ENCODE results near the gene SAMD14. TPM values are rescaled to one million over a fixed set of nuclear protein-coding genes. Genes with fewer than 3 reads are reported as not detected.

The SAMD14 gene
- total and polyA plus RNA-seq, 4 donors: 13.2 to 91.6 (median 47.0) TPM

DNA sequence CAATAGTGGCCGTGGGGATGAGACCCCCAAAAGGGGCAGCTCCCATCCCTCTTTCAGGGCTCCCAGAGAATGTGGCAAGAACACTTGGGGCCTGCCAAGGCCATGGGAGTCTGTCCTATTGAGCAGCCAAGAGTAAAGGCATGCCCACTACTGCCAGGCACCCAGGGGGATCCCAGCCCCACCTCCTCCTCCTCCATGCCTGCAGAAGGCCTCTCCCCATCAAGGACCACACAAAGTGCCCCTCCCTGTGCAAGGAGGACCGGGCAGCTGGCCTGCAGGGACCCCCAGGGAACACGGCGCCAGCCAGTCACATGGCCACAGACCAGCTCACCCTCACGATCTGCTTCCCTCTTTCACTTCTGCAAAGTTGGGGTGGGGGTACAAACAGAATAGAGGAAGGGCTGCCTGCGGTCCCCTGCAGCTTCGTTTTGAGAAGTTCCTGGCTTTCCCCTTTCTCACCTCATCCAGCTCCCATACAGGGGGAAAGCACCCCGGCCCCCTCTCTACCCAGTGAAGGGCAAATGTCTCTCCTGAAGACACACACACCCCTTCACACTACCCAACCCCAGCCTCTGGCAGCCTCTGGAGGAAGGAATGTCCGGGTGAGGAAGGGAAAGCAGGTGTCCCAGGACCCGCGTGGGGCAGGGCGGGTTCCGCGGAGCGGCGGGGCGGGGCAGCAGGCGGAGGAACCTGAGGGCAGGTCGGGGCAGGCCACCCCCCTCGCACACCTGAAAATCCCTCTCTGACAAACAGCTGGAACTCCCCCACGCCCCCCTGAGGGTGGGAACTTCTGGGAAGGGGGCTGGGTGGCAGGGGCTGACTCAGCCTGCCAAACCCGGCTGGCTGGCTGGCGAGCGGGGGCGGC, 18.5 kb upstream of the SAMD14 start:
- peak in 2 of 6 donors; percentile 49 to 64 for DNase-seq (ENCODE audit: low read depth in 4 of 6, low spot score in 6 of 6)
- WGBS (ENCODE audit: insufficient coverage): 0% methylated on average over 11 of the region's 25 CpGs
- Histone ChIP-seq H3K4me1 (ENCODE audit: control insufficient read depth, insufficient read depth, low read length) (peaks cover 74% of the 10 kb centered on the region), H3K27me3 (ENCODE audit: control insufficient read depth, insufficient read depth, low read length) (no peaks in the 10 kb centered on the region), H3K4me3 (ENCODE audit: low read depth, low read length) (peak overlapping the region; percentile 72), H3K36me3 (ENCODE audit: control insufficient read depth, insufficient read depth, low read length) (peaks cover 46% of the 10 kb centered on the region), H3K27ac (ENCODE audit: low read depth, low read length) (peak overlapping the region; percentile 76), H3K9me3 (ENCODE audit: control insufficient read depth, insufficient read depth, low read length) (no peaks in the 10 kb centered on the region)

- peak overlapping the region; percentile 76 for H3K27ac ChIP-seq (ENCODE audit: low read depth, low read length)
Observed at GRCh38 chr17:50147841-50148225, 17.9 kb upstream of the SAMD14 start.

DNA sequence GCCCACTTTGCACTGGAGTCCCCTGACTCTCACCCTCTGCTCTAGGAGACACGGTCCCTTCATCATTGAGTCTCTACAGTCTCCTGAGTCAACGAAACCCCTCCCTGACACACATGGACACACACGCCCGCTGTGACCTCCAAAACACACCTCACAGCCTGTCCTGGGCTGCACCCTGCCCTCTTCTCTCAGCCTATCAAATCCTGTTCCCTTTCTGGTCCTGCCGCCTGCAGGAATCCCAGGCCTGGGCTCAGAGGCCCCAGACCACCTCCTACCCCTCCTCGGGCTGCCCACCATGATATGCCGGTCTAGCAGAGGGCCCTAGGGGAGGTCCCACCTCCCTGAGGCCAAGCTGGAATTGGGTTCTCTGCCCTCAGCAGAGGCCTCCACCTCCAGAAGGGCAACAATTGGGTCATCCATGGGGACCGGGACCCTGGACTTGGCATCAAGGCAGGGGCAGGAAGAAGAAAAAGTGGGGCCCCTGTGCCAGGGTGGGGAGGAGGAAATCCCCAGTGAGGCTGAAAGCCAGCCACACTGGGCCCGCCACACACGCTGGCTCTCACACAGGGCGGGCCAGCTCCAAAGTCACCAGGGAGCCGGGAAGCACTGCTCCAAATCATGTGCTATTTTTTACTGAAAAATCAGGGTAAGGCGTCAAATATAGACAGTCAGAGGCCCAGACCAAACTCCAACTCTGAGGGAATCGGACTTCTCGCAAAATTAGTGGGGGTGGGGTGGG, 17.1 kb upstream of the SAMD14 start:
- Histone ChIP-seq H3K27me3 (ENCODE audit: control insufficient read depth, insufficient read depth, low read length) (no peaks in the 10 kb centered on the region), H3K9me3 (ENCODE audit: control insufficient read depth, insufficient read depth, low read length) (no peaks in the 10 kb centered on the region), H3K4me1 (ENCODE audit: control insufficient read depth, insufficient read depth, low read length) (peaks cover 71% of the 10 kb centered on the region), H3K4me3 (ENCODE audit: low read depth, low read length) (peak overlapping the region; percentile 72), H3K36me3 (ENCODE audit: control insufficient read depth, insufficient read depth, low read length) (peaks cover 60% of the 10 kb centered on the region), H3K27ac (ENCODE audit: low read depth, low read length) (peak overlapping the region; percentile 76)
- 53% methylated on average over 8 of the region's 15 CpGs for WGBS (ENCODE audit: insufficient coverage)
- DNase-seq (ENCODE audit: low read depth in 4 of 6, low spot score in 6 of 6): no peak

More at GRCh38 chr17:50147841-50148225, 17.9 kb upstream of the SAMD14 start:
- Histone ChIP-seq H3K4me1 (ENCODE audit: control insufficient read depth, insufficient read depth, low read length) (peaks cover 72% of the 10 kb centered on the region), H3K27me3 (ENCODE audit: control insufficient read depth, insufficient read depth, low read length) (no peaks in the 10 kb centered on the region), H3K9me3 (ENCODE audit: control insufficient read depth, insufficient read depth, low read length) (no peaks in the 10 kb centered on the region), H3K36me3 (ENCODE audit: control insufficient read depth, insufficient read depth, low read length) (peaks cover 52% of the 10 kb centered on the region), H3K4me3 (ENCODE audit: low read depth, low read length) (peak overlapping the region; percentile 72)
- 14% methylated on average over 4 of the region's 5 CpGs for WGBS (ENCODE audit: insufficient coverage)
- peak in 1 of 6 donors; percentile 52 for DNase-seq (ENCODE audit: low read depth in 4 of 6, low spot score in 6 of 6)

GRCh38 chr17:50146230-50146926, 16.4 kb upstream of the SAMD14 start:
- H3K27me3 ChIP-seq (ENCODE audit: control insufficient read depth, insufficient read depth, low read length): no peaks in the 10 kb centered on the region
- H3K36me3 ChIP-seq (ENCODE audit: control insufficient read depth, insufficient read depth, low read length): peaks cover 67% of the 10 kb centered on the region
- WGBS (ENCODE audit: insufficient coverage): 64% methylated on average over 6 of the region's 10 CpGs
- H3K9me3 ChIP-seq (ENCODE audit: control insufficient read depth, insufficient read depth, low read length): no peaks in the 10 kb centered on the region
- no peak overlapping the region for H3K4me3 ChIP-seq (ENCODE audit: low read depth, low read length)
- H3K4me1 ChIP-seq (ENCODE audit: control insufficient read depth, insufficient read depth, low read length): peaks cover 64% of the 10 kb centered on the region
- DNase-seq (ENCODE audit: low read depth in 4 of 6, low spot score in 6 of 6): no peak
- peak overlapping the region; percentile 57 for H3K27ac ChIP-seq (ENCODE audit: low read depth, low read length)

GRCh38 chr17:50145532-50146229, 15.7 kb upstream of the SAMD14 start:
- H3K4me1 ChIP-seq (ENCODE audit: control insufficient read depth, insufficient read depth, low read length): peaks cover 62% of the 10 kb centered on the region
- no peak for DNase-seq (ENCODE audit: low read depth in 4 of 6, low spot score in 6 of 6)
- WGBS (ENCODE audit: insufficient coverage): 59% methylated on average over 8 of the region's 11 CpGs
- peak overlapping the region; percentile 57 for H3K27ac ChIP-seq (ENCODE audit: low read depth, low read length)
- H3K4me3 ChIP-seq (ENCODE audit: low read depth, low read length): no peak overlapping the region
- no peaks in the 10 kb centered on the region for H3K9me3 ChIP-seq (ENCODE audit: control insufficient read depth, insufficient read depth, low read length)
- no peaks in the 10 kb centered on the region for H3K27me3 ChIP-seq (ENCODE audit: control insufficient read depth, insufficient read depth, low read length)
- peaks cover 74% of the 10 kb centered on the region for H3K36me3 ChIP-seq (ENCODE audit: control insufficient read depth, insufficient read depth, low read length)

- H3K27me3 ChIP-seq (ENCODE audit: control insufficient read depth, insufficient read depth, low read length): no peaks in the 10 kb centered on the region
- H3K4me3 ChIP-seq (ENCODE audit: low read depth, low read length): no peak overlapping the region
- DNase-seq (ENCODE audit: low read depth in 4 of 6, low spot score in 6 of 6): no peak
- peaks cover 81% of the 10 kb centered on the region for H3K36me3 ChIP-seq (ENCODE audit: control insufficient read depth, insufficient read depth, low read length)
- H3K4me1 ChIP-seq (ENCODE audit: control insufficient read depth, insufficient read depth, low read length): peaks cover 69% of the 10 kb centered on the region
- peak overlapping the region; percentile 57 for H3K27ac ChIP-seq (ENCODE audit: low read depth, low read length)
- WGBS (ENCODE audit: insufficient coverage): 79% methylated on average over 9 of the region's 16 CpGs
- no peaks in the 10 kb centered on the region for H3K9me3 ChIP-seq (ENCODE audit: control insufficient read depth, insufficient read depth, low read length)
Observed at GRCh38 chr17:50144845-50145531, 15.0 kb upstream of the SAMD14 start.

DNA sequence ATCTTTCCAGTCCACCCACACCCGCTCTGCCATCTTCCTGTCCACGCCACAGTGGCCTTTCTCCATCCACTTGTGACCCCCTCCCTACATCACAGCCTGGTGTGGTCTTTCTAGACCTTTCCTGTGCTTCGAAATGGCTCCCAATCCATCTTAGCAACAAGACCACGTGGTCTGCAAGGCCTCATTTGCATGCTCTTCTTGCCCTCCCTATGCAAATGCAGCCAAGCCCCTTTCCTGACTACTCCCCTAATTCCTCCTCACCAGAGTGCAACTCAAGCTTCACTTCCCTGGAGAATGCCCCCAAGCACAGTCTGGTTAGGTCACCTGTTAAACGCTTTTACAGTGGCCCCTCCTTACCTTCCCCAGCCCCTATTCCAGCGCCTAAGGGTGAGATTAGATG, 14.4 kb upstream of the SAMD14 start:
- Histone ChIP-seq H3K27ac (ENCODE audit: low read depth, low read length) (peak overlapping the region; percentile 57), H3K36me3 (ENCODE audit: control insufficient read depth, insufficient read depth, low read length) (peaks cover 86% of the 10 kb centered on the region), H3K4me3 (ENCODE audit: low read depth, low read length) (no peak overlapping the region), H3K27me3 (ENCODE audit: control insufficient read depth, insufficient read depth, low read length) (no peaks in the 10 kb centered on the region), H3K9me3 (ENCODE audit: control insufficient read depth, insufficient read depth, low read length) (no peaks in the 10 kb centered on the region), H3K4me1 (ENCODE audit: control insufficient read depth, insufficient read depth, low read length) (peaks cover 67% of the 10 kb centered on the region)
- no peak for DNase-seq (ENCODE audit: low read depth in 4 of 6, low spot score in 6 of 6)
- 72% methylated on average over 6 of the region's 6 CpGs for WGBS (ENCODE audit: insufficient coverage)

GRCh38 chr17:50143461-50144176, 13.7 kb upstream of the SAMD14 start:
- H3K9me3 ChIP-seq (ENCODE audit: control insufficient read depth, insufficient read depth, low read length): no peaks in the 10 kb centered on the region
- no peak for DNase-seq (ENCODE audit: low read depth in 4 of 6, low spot score in 6 of 6)
- no peaks in the 10 kb centered on the region for H3K27me3 ChIP-seq (ENCODE audit: control insufficient read depth, insufficient read depth, low read length)
- no peak overlapping the region for H3K27ac ChIP-seq (ENCODE audit: low read depth, low read length)
- H3K4me1 ChIP-seq (ENCODE audit: control insufficient read depth, insufficient read depth, low read length): peaks cover 61% of the 10 kb centered on the region
- H3K36me3 ChIP-seq (ENCODE audit: control insufficient read depth, insufficient read depth, low read length): peaks cover 91% of the 10 kb centered on the region
- no peak overlapping the region for H3K4me3 ChIP-seq (ENCODE audit: low read depth, low read length)
- 74% methylated on average over 4 of the region's 20 CpGs for WGBS (ENCODE audit: insufficient coverage)

Data from spinal cord (tissue), 10 donors.